Measurements from ENCODE around the gene ZNF784. TPM values are rescaled to one million over a fixed set of nuclear protein-coding genes. Genes with fewer than 3 reads are reported as not detected.

ZNF784 gene
- total and polyA plus RNA-seq, 10 of the 15 experiments (the other 5 are each of a cell fraction or from before 2014, with no cell fraction given): 0.10 to 5.2 (median 1.8) TPM

DNA sequence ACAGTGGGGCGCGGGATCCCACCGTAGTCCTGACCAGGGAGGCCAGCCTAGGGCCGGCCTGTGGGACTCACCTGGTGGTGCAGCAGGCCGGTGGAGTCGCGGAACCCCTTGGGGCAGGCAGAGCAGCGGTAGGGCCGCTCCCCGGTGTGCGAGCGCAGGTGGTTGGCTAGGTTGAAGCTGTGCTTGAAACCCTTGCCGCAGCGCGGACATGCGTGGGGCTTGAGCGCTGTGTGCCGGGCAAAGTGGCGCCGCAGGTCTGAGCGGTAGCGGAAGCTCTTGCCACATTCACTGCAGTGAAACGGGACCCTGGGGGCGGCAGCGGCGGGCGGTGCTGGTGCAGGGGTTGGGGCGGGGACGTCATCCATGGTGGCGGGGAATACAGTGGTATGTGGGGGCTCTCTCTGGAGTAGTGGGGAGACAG is 26.9 kb downstream of the ZNF784 start:
- Histone ChIP-seq H3K9me3 (replicated peaks; ENCODE audit: control insufficient read depth, insufficient read depth, low read length) (peaks cover 2% of the 10 kb centered on the region; the same call in 2 of the 3 replicates), H3K27me3 (replicated peaks in 1 of 2; ENCODE audit: control insufficient read depth in 2 of 2, insufficient read depth in 2 of 2, low read length in 1 of 2) (no peaks in the 10 kb centered on the region), H3K4me1 (ENCODE audit: control insufficient read depth, insufficient read depth, low read length) (peaks cover 6% of the 10 kb centered on the region; the same call in 1 of the 2 replicates), H3K36me3 (ENCODE audit: control insufficient read depth in 2 of 2, insufficient read depth in 2 of 2, low read length in 1 of 2) (peaks cover 0 to 8% of the 10 kb centered on the region in 2 experiments; a peak in 1 of 4 replicates), H2AFZ (ENCODE audit: control insufficient read depth, low read depth, low read length) (no peak overlapping the region), H3K4me2 (ENCODE audit: control insufficient read depth, insufficient read depth) (no peak overlapping the region), H3K4me3 (no peak overlapping the region), H3K27ac (ENCODE audit: control insufficient read depth, insufficient read depth) (no peak overlapping the region), H4K20me1 (ENCODE audit: control insufficient read depth, insufficient read depth) (no peaks in the 10 kb centered on the region), H3K9ac (ENCODE audit: control insufficient read depth, insufficient read depth, low read length) (no peak overlapping the region), H3K79me2 (ENCODE audit: control insufficient read depth, insufficient read depth, low read length) (peaks cover 10% of the 10 kb centered on the region)
- ChIA-PET RAD21 (ENCODE audit: unreplicated experiment) (interaction anchor here (2.6 kb wide), 1 partner anchor 121 kb away, joined by 11 read pairs; the partner anchor contains the start of gene ZNF628), SMC1A (ENCODE audit: uncharacterized antibody, unreplicated experiment) (no interaction called here), CTCF (interaction anchor here (2.4 kb wide), 1 partner anchor 29 kb away, joined by 9 read pairs; no protein-coding TSS in a partner anchor), POLR2A (interaction anchor here (0.7 kb wide), 1 partner anchor 66 kb away, joined by 3 read pairs; no protein-coding TSS in a partner anchor)
- no peak for FAIRE-seq
- intact Hi-C loops (cut with micrococcal nuclease; ENCODE audit: unreplicated experiment) (no loop called here), in situ Hi-C loops (cut with MboI) (no loop called here)
- WGBS (ENCODE audit: insufficient coverage, insufficient replicate concordance, low lambda C conversion rate, missing lambda C conversion rate): 98% methylated on average over 30 of the region's 30 CpGs
- no TSS peak for BruUV-seq (replicated peaks)
- no peak for ATAC-seq
- no peak for DNase-seq (ENCODE audit: low read depth, low spot score)
- TF ChIP-seq SRF (IDR thresholded peaks at IDR 0.05; ENCODE audit: low read depth in 2 of 2, low read length in 2 of 2) (no peak), STAT1 (conservative IDR thresholded peaks at IDR 0.05) (no peak), FOXK2 (IDR thresholded peaks at IDR 0.05) (no peak), ZBED1 (IDR thresholded peaks at IDR 0.05; ENCODE audit: borderline replicate concordance) (no peak), RAD51 (IDR thresholded peaks at IDR 0.05) (no peak), TCF7 (IDR thresholded peaks at IDR 0.05; ENCODE audit: borderline replicate concordance) (no peak), NFYB (IDR thresholded peaks at IDR 0.05; ENCODE audit: insufficient read depth, low read depth, low read length) (no peak), ASH2L (IDR thresholded peaks at IDR 0.05; ENCODE audit: borderline replicate concordance, low read depth) (no peak)
- TF ChIP-seq, protein P1, sequence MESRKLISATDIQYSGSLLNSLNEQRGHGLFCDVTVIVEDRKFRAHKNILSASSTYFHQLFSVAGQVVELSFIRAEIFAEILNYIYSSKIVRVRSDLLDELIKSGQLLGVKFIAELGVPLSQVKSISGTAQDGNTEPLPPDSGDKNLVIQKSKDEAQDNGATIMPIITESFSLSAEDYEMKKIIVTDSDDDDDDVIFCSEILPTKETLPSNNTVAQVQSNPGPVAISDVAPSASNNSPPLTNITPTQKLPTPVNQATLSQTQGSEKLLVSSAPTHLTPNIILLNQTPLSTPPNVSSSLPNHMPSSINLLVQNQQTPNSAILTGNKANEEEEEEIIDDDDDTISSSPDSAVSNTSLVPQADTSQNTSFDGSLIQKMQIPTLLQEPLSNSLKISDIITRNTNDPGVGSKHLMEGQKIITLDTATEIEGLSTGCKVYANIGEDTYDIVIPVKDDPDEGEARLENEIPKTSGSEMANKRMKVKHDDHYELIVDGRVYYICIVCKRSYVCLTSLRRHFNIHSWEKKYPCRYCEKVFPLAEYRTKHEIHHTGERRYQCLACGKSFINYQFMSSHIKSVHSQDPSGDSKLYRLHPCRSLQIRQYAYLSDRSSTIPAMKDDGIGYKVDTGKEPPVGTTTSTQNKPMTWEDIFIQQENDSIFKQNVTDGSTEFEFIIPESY (IDR thresholded peaks at IDR 0.05): no peak
- TF ChIP-seq, protein P2, sequence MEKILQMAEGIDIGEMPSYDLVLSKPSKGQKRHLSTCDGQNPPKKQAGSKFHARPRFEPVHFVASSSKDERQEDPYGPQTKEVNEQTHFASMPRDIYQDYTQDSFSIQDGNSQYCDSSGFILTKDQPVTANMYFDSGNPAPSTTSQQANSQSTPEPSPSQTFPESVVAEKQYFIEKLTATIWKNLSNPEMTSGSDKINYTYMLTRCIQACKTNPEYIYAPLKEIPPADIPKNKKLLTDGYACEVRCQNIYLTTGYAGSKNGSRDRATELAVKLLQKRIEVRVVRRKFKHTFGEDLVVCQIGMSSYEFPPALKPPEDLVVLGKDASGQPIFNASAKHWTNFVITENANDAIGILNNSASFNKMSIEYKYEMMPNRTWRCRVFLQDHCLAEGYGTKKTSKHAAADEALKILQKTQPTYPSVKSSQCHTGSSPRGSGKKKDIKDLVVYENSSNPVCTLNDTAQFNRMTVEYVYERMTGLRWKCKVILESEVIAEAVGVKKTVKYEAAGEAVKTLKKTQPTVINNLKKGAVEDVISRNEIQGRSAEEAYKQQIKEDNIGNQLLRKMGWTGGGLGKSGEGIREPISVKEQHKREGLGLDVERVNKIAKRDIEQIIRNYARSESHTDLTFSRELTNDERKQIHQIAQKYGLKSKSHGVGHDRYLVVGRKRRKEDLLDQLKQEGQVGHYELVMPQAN (conservative IDR thresholded peaks at IDR 0.05): no peak
- TF ChIP-seq, protein P3, sequence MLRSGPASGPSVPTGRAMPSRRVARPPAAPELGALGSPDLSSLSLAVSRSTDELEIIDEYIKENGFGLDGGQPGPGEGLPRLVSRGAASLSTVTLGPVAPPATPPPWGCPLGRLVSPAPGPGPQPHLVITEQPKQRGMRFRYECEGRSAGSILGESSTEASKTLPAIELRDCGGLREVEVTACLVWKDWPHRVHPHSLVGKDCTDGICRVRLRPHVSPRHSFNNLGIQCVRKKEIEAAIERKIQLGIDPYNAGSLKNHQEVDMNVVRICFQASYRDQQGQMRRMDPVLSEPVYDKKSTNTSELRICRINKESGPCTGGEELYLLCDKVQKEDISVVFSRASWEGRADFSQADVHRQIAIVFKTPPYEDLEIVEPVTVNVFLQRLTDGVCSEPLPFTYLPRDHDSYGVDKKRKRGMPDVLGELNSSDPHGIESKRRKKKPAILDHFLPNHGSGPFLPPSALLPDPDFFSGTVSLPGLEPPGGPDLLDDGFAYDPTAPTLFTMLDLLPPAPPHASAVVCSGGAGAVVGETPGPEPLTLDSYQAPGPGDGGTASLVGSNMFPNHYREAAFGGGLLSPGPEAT (IDR thresholded peaks at IDR 0.05; ENCODE audit: low read depth): no peak
